GM19043 (cell line): ENCODE data around the gene MX2.
A peak's percentile ranks its signal among the peaks of the same experiment; 100 is the strongest.
"Not testable (repeated sequence)": the region's sequence is repeated elsewhere in the genome, so short reads cannot be mapped to it uniquely, and the experiment has no call there.

Experiments
- ATAC-seq: cut with Tn5 transposase; IDR thresholded peaks from one replicate; pipeline ENCODE4 v1.9.1; 2021; ENCODE audit warnings: low read depth; ENCODE audit not compliant: unreplicated experiment

Gene MX2

GRCh38 chr21:41407541-41408460 is 46.0 kb downstream of the MX2 start:
- no peak for ATAC-seq

DNA sequence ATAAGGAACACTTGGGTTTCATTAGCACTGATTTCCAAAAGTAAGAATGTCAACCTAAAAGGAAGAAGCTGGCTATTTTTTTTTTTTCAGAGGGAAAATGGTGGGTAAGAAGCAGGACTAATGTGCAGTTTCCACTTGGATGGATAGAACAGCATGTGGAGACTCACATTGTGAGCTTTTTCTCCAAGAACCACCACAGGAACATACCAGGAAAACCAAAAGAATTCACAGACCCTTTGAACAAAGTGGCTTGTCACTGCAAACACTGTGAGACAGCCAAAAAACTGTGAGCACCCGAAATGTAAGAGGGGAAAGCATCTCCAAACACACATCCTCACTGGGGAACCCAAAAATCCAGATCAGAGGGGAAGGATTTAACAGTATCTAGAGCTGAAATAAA is 48.5 kb downstream of the MX2 start:
- ATAC-seq = no peak

- no peak for ATAC-seq
Observed at GRCh38 chr21:41410767-41411448, 49.1 kb downstream of the MX2 start.

- no peak for ATAC-seq
Observed at GRCh38 chr21:41411449-41412089, 49.7 kb downstream of the MX2 start.

DNA sequence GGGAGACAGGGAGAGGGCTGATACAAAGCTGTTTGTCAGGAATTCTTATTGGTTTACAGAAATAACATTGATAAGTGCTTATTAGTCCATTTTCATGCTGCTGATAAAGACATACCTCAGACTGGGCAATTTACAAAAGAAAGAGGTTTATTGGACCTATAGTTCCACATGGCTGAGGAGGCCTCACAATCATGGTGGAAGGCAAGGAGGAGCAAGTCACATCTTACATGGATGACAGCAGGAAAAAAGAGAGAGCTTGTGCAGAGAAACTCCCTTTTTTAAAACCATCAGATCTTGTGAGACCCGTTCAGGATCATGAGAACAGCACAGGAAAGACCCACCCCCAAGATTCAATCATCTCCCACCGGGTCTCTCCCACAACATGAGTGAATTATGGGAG is 55.7 kb downstream of the MX2 start:
- ATAC-seq = not testable (repeated sequence)

GRCh38 chr21:41418393-41418792 is 56.6 kb downstream of the MX2 start:
- no peak for ATAC-seq

DNA sequence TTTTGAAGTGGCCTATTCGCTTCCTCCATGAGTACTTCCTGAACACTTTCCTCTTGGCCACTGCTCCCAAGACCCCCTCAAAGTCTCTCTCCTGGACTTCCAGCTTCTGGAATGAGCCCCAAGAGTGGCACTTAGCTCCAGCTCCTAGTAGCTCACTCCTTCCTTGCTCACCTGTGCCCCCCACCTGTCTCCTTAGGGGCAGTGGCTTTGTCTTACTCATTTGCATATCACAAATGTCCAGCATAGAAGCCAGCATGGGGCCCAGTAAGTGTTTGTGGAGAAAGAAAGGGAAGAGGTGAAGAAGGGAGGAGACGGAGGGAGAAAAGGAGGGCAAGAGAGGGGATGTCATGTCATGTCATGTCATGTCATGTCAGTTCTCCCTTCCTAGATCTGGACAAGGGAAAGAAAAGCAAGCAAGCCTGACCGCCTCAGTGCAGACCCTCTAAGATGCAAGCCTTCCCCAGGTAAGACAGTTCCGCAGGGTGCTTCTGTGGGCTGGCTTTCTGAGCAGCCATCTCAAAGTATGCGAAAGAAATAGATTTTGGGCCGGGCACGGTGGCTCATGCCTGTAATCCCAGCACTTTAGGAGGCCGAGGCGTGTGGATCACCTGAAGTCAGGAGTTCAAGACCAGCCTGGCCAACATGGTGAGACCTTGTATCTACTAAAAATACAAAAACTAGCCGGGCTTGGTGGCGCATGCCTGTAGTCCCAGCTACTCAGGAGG is 57.3 kb downstream of the MX2 start:
- no peak for ATAC-seq

DNA sequence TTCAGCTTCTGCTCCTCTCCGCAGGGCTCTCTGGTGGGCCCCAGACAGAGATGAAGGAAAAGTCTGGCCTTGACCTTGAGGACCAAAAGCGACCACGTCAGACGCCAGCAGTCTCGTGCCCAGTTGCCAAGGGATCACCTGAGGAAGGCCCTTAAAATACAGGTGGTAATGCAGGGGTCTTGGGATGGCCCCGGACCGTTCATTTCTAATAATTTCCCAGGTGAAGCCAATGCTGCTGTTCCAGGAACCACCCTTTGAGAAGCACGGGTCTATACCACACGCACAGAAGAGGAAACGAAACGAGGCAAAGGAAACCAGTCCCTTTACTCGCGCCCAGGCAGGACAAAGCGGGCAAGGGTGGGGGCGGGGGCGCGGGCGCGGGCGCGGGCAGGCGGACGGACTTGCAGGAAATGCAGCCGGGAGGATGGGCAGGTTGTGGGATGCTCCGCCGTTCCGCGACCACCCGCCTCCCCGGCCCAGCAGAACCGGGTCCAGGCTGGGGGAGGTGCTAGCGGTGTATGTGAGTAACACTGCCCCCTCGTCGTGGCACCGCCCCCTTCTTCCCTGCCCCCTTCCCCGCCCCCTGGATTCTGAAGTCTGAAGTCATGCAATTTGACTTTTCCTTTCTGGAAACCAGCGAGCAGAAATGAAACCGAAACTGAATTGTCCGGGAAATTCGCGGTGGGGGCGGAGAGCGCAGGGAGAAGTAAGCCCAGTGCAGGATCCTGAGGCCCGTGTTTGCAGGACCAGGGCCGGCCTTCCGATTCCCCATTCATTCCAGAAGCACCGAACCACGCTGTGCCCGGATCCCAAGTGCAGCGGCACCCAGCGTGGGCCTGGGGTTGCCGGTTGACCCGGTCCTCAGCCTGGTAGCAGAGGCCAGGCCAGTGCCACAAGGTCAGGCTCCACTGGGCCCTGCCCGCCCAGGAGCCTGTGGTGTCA is 58.4 kb downstream of the MX2 start:
- ATAC-seq = peak; percentile 47

DNA sequence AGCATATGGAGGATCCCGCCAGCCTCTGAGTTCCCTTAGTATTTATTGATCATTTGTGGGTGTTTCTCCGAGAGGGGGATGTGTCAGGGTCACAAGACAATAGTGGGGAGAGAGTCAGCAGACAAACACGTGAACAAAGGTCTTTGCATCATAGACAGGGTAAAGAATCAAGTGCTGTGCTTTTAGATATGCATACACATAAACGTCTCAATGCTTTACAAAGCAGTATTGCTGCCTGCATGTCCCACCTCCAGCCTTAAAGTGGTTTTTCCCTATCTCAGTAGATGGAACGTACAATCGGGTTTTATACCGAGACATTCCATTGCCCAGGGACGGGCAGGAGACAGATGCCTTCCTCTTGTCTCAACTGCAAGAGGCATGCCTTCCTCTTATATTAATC is 59.2 kb downstream of the MX2 start:
- ATAC-seq = not testable (repeated sequence)

- no peak for ATAC-seq
Observed at GRCh38 chr21:41422546-41423304, 60.9 kb downstream of the MX2 start.

- ATAC-seq = not testable (repeated sequence)
Observed at GRCh38 chr21:41423305-41423636, 61.4 kb downstream of the MX2 start.

GRCh38 chr21:41425588-41425953 is 63.7 kb downstream of the MX2 start:
- ATAC-seq = no peak

DNA sequence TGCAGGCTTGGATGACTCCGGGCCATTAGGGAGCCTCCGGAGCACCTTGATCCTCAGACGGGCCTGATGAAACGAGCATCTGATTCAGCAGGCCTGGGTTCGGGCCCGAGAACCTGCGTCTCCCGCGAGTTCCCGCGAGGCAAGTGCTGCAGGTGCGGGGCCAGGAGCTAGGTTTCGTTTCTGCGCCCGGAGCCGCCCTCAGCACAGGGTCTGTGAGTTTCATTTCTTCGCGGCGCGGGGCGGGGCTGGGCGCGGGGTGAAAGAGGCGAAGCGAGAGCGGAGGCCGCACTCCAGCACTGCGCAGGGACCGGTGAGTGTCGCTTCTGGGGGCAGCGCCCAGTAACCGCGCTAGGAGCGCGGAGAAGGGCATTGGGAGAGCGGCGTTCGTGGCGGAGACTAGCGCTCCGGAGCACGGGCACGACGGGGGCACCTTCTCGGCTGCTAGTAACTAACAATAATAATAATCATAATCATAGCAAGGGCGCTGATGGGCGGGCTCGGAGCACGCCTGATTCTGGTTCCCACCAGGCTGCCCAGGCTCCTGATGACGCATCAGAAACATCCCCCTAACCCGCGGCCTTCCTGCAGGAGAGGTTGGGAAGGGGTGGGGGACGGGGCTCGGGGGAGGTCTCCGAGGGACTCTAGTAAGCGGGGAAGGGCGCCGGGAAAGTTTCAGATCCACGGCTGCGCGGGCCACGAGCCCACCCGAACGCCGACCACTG is 64.3 kb downstream of the MX2 start, which contains the start of gene MX1:
MX1 (plus strand) TSS at position 286 of the 722 bp plus-strand sequence. CDS start 5,832 bp downstream, outside the sequence.
- peak; percentile 82 for ATAC-seq

GRCh38 chr21:41426676-41427404 is 65.0 kb downstream of the MX2 start:
- ATAC-seq = no peak

DNA sequence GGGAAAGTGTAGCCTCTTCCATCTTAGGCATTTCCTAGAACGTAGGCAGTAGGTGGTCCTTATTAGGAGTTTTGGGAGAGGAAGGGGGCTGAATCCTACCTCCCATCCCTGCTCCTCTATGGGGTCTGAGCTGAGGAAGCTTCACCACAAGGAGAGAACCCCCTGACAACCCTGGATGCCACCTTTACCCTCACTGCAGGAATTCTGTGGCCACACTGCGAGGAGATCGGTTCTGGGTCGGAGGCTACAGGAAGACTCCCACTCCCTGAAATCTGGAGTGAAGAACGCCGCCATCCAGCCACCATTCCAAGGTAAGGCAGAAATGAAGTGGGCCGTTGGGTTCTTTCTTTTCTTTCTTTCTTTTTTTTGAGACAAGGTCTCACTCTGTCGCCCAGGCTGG is 65.7 kb downstream of the MX2 start:
- no peak for ATAC-seq

DNA sequence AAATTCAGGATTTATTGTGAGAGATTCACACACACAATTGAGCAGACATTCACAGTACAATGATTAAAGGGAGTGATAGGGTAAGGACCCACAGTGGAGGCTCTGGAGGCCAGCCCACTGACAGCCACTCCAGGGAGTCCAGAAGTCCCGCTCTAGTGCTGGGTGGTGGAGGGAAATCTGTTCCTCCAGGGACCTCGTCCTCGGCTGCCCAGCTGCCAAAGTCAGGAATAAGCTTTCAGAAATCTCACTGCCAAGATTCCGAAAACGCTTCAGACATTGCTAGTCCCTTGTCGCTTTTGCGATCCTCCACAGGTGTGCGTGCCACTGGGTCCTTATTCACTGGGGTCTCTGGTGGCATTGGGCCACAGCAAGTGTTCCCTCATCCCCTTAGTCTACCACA is 66.5 kb downstream of the MX2 start:
- ATAC-seq = no peak

DNA sequence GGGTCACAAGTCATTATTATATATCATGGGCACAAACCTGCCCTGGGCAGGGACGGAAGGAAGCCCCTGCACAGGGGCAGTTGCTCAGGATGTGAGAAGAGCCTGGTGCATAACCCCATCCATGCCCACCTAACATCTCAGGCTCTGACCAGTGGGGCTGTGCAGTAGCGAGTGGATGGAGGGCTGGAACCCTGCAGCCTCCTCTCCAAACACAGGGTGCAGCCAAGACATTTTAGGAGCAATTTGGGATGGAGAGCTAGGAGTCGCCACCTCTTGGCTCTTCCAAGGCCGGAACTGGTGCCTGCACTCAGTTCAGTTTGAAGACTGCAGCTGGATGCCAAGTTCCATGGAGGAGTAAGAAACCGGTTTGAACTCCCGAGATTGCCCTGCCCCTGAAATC is 67.0 kb downstream of the MX2 start:
- no peak for ATAC-seq

- ATAC-seq = no peak
Observed at GRCh38 chr21:41429305-41429704, 67.5 kb downstream of the MX2 start.
